ENCODE results near the gene CAMTA1.
"Not testable (repeated sequence)": the region's sequence is repeated elsewhere in the genome, so short reads cannot be mapped to it uniquely, and the experiment has no call there.

Gene CAMTA1

DNA sequence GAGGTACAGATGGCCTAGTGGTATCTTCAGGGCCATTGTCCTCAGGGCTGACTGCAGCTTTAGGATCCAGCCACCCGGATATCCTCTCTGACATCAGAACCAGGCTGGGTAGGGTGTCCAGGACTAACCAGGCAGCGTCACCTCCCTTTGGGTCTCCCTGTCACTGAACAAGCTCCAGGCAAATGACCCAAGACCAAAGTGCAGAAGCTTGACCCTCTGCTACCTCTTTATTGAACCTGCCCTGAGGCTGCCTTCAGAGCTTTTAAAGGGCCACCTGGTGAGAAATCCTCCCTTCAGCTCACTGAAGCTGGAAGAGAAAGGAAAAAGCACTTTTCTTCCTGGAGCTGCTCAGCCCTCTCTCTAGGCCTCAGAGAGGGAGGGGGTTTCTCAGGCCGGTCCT lies 906.8 kb downstream of the CAMTA1 start:
- H3K4me3 ChIP-seq (ENCODE audit: low read length): no peak overlapping the region
- TF ChIP-seq, protein P1, sequence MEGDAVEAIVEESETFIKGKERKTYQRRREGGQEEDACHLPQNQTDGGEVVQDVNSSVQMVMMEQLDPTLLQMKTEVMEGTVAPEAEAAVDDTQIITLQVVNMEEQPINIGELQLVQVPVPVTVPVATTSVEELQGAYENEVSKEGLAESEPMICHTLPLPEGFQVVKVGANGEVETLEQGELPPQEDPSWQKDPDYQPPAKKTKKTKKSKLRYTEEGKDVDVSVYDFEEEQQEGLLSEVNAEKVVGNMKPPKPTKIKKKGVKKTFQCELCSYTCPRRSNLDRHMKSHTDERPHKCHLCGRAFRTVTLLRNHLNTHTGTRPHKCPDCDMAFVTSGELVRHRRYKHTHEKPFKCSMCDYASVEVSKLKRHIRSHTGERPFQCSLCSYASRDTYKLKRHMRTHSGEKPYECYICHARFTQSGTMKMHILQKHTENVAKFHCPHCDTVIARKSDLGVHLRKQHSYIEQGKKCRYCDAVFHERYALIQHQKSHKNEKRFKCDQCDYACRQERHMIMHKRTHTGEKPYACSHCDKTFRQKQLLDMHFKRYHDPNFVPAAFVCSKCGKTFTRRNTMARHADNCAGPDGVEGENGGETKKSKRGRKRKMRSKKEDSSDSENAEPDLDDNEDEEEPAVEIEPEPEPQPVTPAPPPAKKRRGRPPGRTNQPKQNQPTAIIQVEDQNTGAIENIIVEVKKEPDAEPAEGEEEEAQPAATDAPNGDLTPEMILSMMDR (conservative IDR thresholded peaks at IDR 0.05; ENCODE audit: low read length): no peak
- no peak for DNase-seq (ENCODE audit: low read depth)

- DNase-seq (ENCODE audit: low read depth); H3K4me3 ChIP-seq (ENCODE audit: low read length): not testable (repeated sequence)
Measured at GRCh38 chr1:7693037-7693436, 907.8 kb downstream of the CAMTA1 start.

DNA sequence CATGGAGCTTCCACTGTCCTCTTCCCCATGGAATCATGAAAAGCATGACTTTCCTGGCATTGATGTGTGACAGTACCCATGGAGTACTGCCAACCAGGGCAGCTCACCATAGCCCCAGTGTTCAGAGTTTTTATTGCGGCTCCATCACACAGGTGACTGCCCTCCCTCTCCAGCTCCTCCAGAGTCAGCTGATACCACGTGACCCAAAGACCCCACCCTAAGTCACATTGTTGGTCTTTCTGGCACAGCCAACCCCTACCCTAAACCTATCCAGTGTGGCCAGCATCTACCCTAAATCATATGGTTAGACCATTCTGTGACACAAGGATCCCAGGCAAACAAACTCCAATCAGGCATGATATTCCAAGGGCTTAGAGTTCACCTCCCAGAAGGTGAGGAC lies 908.4 kb downstream of the CAMTA1 start:
- H3K4me3 ChIP-seq (ENCODE audit: low read length): no peak overlapping the region
- TF ChIP-seq, protein P1 (conservative IDR thresholded peaks at IDR 0.05; ENCODE audit: low read length): no peak
- DNase-seq (ENCODE audit: low read depth): no peak

GRCh38 chr1:7694600-7695496 lies 909.6 kb downstream of the CAMTA1 start:
- TF ChIP-seq, protein P1 (conservative IDR thresholded peaks at IDR 0.05; ENCODE audit: low read length): no peak
- no peak for DNase-seq (ENCODE audit: low read depth)
- H3K4me3 ChIP-seq (ENCODE audit: low read length): no peak overlapping the region

GRCh38 chr1:7695497-7696117 lies 910.4 kb downstream of the CAMTA1 start:
- no peak overlapping the region for H3K4me3 ChIP-seq (ENCODE audit: low read length)
- DNase-seq (ENCODE audit: low read depth): no peak
- TF ChIP-seq, protein P1 (conservative IDR thresholded peaks at IDR 0.05; ENCODE audit: low read length): no peak

DNA sequence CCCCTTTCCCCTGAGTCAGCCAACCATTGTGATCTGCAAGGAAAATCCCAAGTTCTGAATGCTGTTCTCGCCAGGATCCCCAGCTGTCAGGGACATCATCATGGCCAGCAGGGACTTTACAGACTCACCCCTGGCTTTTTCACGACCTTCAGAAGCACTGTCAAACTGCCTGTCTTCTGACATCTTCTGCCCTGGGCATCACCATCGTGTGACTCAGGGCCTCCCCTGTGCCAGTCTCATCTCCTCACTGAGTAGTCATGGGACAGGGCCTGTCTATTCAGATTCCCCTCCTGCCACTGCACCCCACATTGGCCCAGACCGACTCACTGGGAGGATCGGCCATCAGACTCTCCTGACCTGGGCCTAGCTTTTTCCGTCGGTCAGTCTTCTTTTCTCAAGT lies 913.4 kb downstream of the CAMTA1 start:
- DNase-seq (ENCODE audit: low read depth): no peak
- H3K4me3 ChIP-seq (ENCODE audit: low read length): no peak overlapping the region
- TF ChIP-seq, protein P1 (conservative IDR thresholded peaks at IDR 0.05; ENCODE audit: low read length): no peak

DNA sequence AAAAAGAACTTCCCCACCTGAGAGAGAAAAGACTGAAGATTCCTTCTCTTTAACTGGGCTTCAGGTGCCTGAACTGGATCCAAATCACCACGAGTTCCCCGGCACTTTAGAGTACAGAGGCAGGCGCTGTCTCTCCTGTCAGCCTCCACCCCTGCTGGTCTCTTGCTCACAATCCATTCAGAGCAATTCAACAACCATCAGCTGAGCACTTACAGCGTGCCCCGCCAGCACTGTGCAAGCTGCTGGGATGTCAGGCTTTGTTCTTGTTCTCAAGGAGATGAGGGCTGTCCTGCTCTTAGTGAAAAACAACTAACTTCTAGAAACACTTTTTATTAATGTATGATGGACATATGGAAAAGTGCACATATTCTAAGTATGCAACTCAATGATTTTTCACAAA lies 917.1 kb downstream of the CAMTA1 start:
- DNase-seq (ENCODE audit: low read depth): no peak
- TF ChIP-seq, protein P1 (conservative IDR thresholded peaks at IDR 0.05; ENCODE audit: low read length): no peak
- H3K4me3 ChIP-seq (ENCODE audit: low read length): no peak overlapping the region
